Activated T-helper 1 cell treated with anti-CD3 and anti-CD28 coated beads, Interleukin-12 subunit alpha, Interleukin-12 subunit beta, Interleukin-2, Interleukin-4 antibody, amounts not matched to agents 30 ng/mL and 10 ng/mL and 1 ng/mL, durations not matched to agents 14 hours and 24 hours and 36 hours (primary cell): Measurements from ENCODE around the gene TEX22. TPM values are rescaled to one million over a fixed set of nuclear protein-coding genes. Genes with fewer than 3 reads are reported as not detected.

ENCODE experiments used
- DNase-seq: peaks from one replicate; pipeline ENCODE4 v3.0.0; 2021; ENCODE audit warnings: low spot score
- H3K27ac Mint-ChIP-seq: one replicate; pipeline ENCODE4 v1.8.0; 2021; ENCODE audit warnings: mild to moderate bottlenecking, mixed read lengths
- H3K27me3 Mint-ChIP-seq: one replicate; pipeline ENCODE4 v1.8.0; 2022; ENCODE audit warnings: mild to moderate bottlenecking, moderate library complexity, mixed read lengths; ENCODE audit not compliant: insufficient read depth
- H3K36me3 Mint-ChIP-seq: one replicate; pipeline ENCODE4 v1.8.0; 2021; ENCODE audit warnings: low read depth, mixed read lengths
- H3K4me1 Mint-ChIP-seq: one replicate; pipeline ENCODE4 v1.8.0; 2021; ENCODE audit warnings: low read depth, mixed read lengths
- H3K4me3 Mint-ChIP-seq: one replicate; pipeline ENCODE4 v1.8.0; 2021; ENCODE audit warnings: mild to moderate bottlenecking, moderate library complexity, mixed read lengths
- H3K9me3 Mint-ChIP-seq: one replicate; pipeline ENCODE4 v1.8.0; 2021; ENCODE audit warnings: mixed read lengths
- intact Hi-C: fragments of 100-400 bp; cut with micrococcal nuclease; formaldehyde crosslinking; loops from one replicate; pipeline ENCODE4 v1.15.1; 2024
- total RNA-seq: library from RNA; stranded (reverse); gene quantifications from 2 replicates; pipeline ENCODE4 v1.2.3, GENCODE V29; 2022

The TEX22 gene
- total RNA-seq, 1 donor from 2014 or later = 7.4 TPM

DNA sequence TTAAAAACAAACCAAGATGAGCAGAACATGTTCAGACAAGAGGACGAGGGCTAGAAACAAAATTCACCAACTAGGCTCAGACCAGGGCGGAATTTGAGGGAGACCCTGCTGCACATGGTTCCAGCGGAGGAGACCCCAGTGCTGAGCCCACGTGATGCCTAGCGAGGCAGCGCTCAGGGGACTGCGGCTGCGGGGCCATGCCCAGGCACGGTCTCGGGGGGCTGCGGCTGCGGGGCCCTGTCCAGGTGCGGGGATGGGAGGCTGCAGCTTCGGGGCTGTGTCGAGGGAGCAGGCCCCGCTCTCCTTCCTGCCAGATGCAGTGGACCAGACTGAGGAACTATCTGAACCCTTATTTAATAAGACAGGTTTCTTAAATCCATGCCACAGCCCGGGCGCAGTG is 63.6 kb downstream of the TEX22 start:
- Mint-ChIP-seq H3K27me3 (no peaks in the 10 kb centered on the region), H3K27ac (no peak overlapping the region), H3K4me1 (no peaks in the 10 kb centered on the region), H3K36me3 (peaks cover 5% of the 10 kb centered on the region), H3K9me3 (no peaks in the 10 kb centered on the region), H3K4me3 (no peak overlapping the region)
- intact Hi-C loops = no loop called here
- DNase-seq = no peak

Other genes starting within 250 kb of the TEX22 start
- 6.5 and 7.4 TPM in 2 replicates for gene JAG2, start 229.8 kb upstream of the TEX22 start, total RNA-seq
- gene NUDT14, start 217.2 kb upstream of the TEX22 start, total RNA-seq = 8.5 and 10.9 TPM in 2 replicates
- gene BTBD6, start 150.0 kb upstream of the TEX22 start, total RNA-seq = 41.1 and 41.9 TPM in 2 replicates
- gene BRF1, start 97.5 kb upstream of the TEX22 start, total RNA-seq = 46.1 and 46.9 TPM in 2 replicates
- gene PACS2, start 83.8 kb upstream of the TEX22 start, total RNA-seq = 28.2 and 32.3 TPM in 2 replicates
- 173 and 181 TPM in 2 replicates for gene MTA1, start 21.3 kb downstream of the TEX22 start, total RNA-seq
- gene CRIP2, start 76.3 kb downstream of the TEX22 start, total RNA-seq = not detected in 2 replicates
- gene CRIP1, start 88.3 kb downstream of the TEX22 start, total RNA-seq = 97.1 and 103 TPM in 2 replicates
- gene TEDC1, start 92.7 kb downstream of the TEX22 start, total RNA-seq = 44.5 and 46.1 TPM in 2 replicates
- gene TMEM121, start 128.0 kb downstream of the TEX22 start, total RNA-seq = 9.9 and 11.7 TPM in 2 replicates